Omental fat pad (tissue), 4 donors: ENCODE measurements around the gene TPST2. TPM values are rescaled to one million over a fixed set of nuclear protein-coding genes. Genes with fewer than 3 reads are reported as not detected.

ENCODE experiments used
- ATAC-seq: fragments of 150-250 bp; one replicate; pipeline ENCODE4 v1.9.1; 2016; ENCODE audit warnings: mild to moderate bottlenecking, moderate library complexity; ENCODE audit not compliant: low FRiP score
- DNase-seq: peaks from one replicate; pipeline ENCODE4 v3.0.0-alpha.2; 2019; ENCODE audit warnings: low spot score
- CTCF ChIP-seq, 3 donors: fragments of 450-650 bp; IDR thresholded peaks; one replicate each; pipeline ENCODE4 v1.5.1; 2016 to 2017; ENCODE audit warnings: antibody characterized with exemption in 3 of 3, mild to moderate bottlenecking in 3 of 3, moderate library complexity in 2 of 3
- total RNA-seq, 4 donors: library from RNA; depleted of rRNA; stranded (reverse); fragments of >200 nt; gene quantifications; one replicate each; pipeline ENCODE4 v1.1.0, GENCODE V29; 2016

The TPST2 gene
- total RNA-seq, 4 donors from 2014 or later: 39.5 to 101 (median 73.3) TPM

GRCh38 chr22:26489447-26490036 is 100.4 kb downstream of the TPST2 start:
- ATAC-seq: no peak
- DNase-seq: no peak
- no peak for TF ChIP-seq CTCF (IDR thresholded peaks at IDR 0.05)

GRCh38 chr22:26487996-26488395 is 101.9 kb downstream of the TPST2 start:
- DNase-seq (no peak), ATAC-seq (no peak)
- TF ChIP-seq CTCF (IDR thresholded peaks at IDR 0.05): no peak

- no peak for TF ChIP-seq CTCF (IDR thresholded peaks at IDR 0.05)
- ATAC-seq (no peak), DNase-seq (no peak)
These were observed 103.5 kb downstream of the TPST2 start for GRCh38 chr22:26486394-26486793.

- TF ChIP-seq CTCF (IDR thresholded peaks at IDR 0.05): no peak
- ATAC-seq: no peak
- no peak for DNase-seq
These were observed 104.0 kb downstream of the TPST2 start for GRCh38 chr22:26485806-26486390.

- no peak for TF ChIP-seq CTCF (IDR thresholded peaks at IDR 0.05)
- ATAC-seq (no peak), DNase-seq (no peak)
These were observed 104.9 kb downstream of the TPST2 start for GRCh38 chr22:26485013-26485412.

GRCh38 chr22:26484360-26484706 is 105.6 kb downstream of the TPST2 start:
- TF ChIP-seq CTCF (IDR thresholded peaks at IDR 0.05): no peak
- no peak for ATAC-seq
- no peak for DNase-seq
